Measurements from ENCODE around the gene PNPLA7.

The PNPLA7 gene

GRCh38 chr9:137530331-137530730 lies 19.9 kb downstream of the PNPLA7 start:
- Histone ChIP-seq H2AK5ac (ENCODE audit: low read length) (no peak overlapping the region), H3K9ac (ENCODE audit: low read length) (no peak overlapping the region), H3K56ac (ENCODE audit: low read length) (no peak overlapping the region), H3K18ac (ENCODE audit: low read length) (no peak overlapping the region), H3K27me3 (ENCODE audit: insufficient read depth, low read length, poor library complexity) (no peaks in the 10 kb centered on the region), H2BK5ac (ENCODE audit: low read length) (no peak overlapping the region), H3K79me1 (ENCODE audit: low read length) (no peaks in the 10 kb centered on the region), H3K4ac (ENCODE audit: low read depth, low read length) (no peak overlapping the region), H2BK15ac (replicated peaks; ENCODE audit: low read depth) (no peak overlapping the region), H3K79me2 (ENCODE audit: control insufficient read depth, insufficient read depth, low read length) (no peaks in the 10 kb centered on the region), H3K27ac (ENCODE audit: low read depth, low read length) (no peak overlapping the region), H3K4me3 (ENCODE audit: low read length) (no peak overlapping the region), H3K36me3 (ENCODE audit: control insufficient read depth, insufficient read depth, low read length) (no peaks in the 10 kb centered on the region), H3K4me1 (ENCODE audit: control insufficient read depth, low read depth, low read length) (no peaks in the 10 kb centered on the region), H3K4me2 (ENCODE audit: low read length) (no peak overlapping the region), H4K5ac (ENCODE audit: low read length) (no peak overlapping the region), H3K23ac (ENCODE audit: low read length) (no peak overlapping the region), H2BK120ac (ENCODE audit: low read depth, low read length) (no peak overlapping the region), H4K8ac (ENCODE audit: low read depth, low read length) (no peak overlapping the region)
- no CpG with 5 or more reads among the region's 5 CpGs for WGBS (ENCODE audit: extremely low coverage, insufficient coverage, low lambda C conversion rate)
- DNase-seq = no peak

GRCh38 chr9:137524981-137525317 lies 25.3 kb downstream of the PNPLA7 start:
- Histone ChIP-seq H2BK15ac (replicated peaks; ENCODE audit: low read depth) (no peak overlapping the region), H2BK120ac (ENCODE audit: low read depth, low read length) (no peak overlapping the region), H3K9ac (ENCODE audit: low read length) (no peak overlapping the region), H3K4me2 (ENCODE audit: low read length) (no peak overlapping the region), H3K4me1 (ENCODE audit: control insufficient read depth, low read depth, low read length) (no peaks in the 10 kb centered on the region), H4K5ac (ENCODE audit: low read length) (no peak overlapping the region), H3K4me3 (ENCODE audit: low read length) (no peak overlapping the region), H2BK5ac (ENCODE audit: low read length) (no peak overlapping the region), H3K79me2 (ENCODE audit: control insufficient read depth, insufficient read depth, low read length) (no peaks in the 10 kb centered on the region), H3K27ac (ENCODE audit: low read depth, low read length) (no peak overlapping the region), H3K18ac (ENCODE audit: low read length) (no peak overlapping the region), H3K36me3 (ENCODE audit: control insufficient read depth, insufficient read depth, low read length) (no peaks in the 10 kb centered on the region), H3K56ac (ENCODE audit: low read length) (no peak overlapping the region), H3K4ac (ENCODE audit: low read depth, low read length) (no peak overlapping the region), H3K27me3 (ENCODE audit: insufficient read depth, low read length, poor library complexity) (no peaks in the 10 kb centered on the region), H3K79me1 (ENCODE audit: low read length) (no peaks in the 10 kb centered on the region), H2AK5ac (ENCODE audit: low read length) (no peak overlapping the region), H4K8ac (ENCODE audit: low read depth, low read length) (no peak overlapping the region), H3K23ac (ENCODE audit: low read length) (no peak overlapping the region)
- DNase-seq = no peak
- no CpG with 5 or more reads among the region's 5 CpGs for WGBS (ENCODE audit: extremely low coverage, insufficient coverage, low lambda C conversion rate)

GRCh38 chr9:137524161-137524980 lies 25.8 kb downstream of the PNPLA7 start:
- Histone ChIP-seq H2AK5ac (ENCODE audit: low read length) (no peak overlapping the region), H3K27ac (ENCODE audit: low read depth, low read length) (no peak overlapping the region), H3K23ac (ENCODE audit: low read length) (no peak overlapping the region), H3K18ac (ENCODE audit: low read length) (no peak overlapping the region), H3K36me3 (ENCODE audit: control insufficient read depth, insufficient read depth, low read length) (no peaks in the 10 kb centered on the region), H2BK15ac (replicated peaks; ENCODE audit: low read depth) (no peak overlapping the region), H4K5ac (ENCODE audit: low read length) (no peak overlapping the region), H3K9ac (ENCODE audit: low read length) (no peak overlapping the region), H3K4me3 (ENCODE audit: low read length) (no peak overlapping the region), H3K4me1 (ENCODE audit: control insufficient read depth, low read depth, low read length) (no peaks in the 10 kb centered on the region), H4K8ac (ENCODE audit: low read depth, low read length) (no peak overlapping the region), H3K79me1 (ENCODE audit: low read length) (no peaks in the 10 kb centered on the region), H3K79me2 (ENCODE audit: control insufficient read depth, insufficient read depth, low read length) (no peaks in the 10 kb centered on the region), H2BK5ac (ENCODE audit: low read length) (no peak overlapping the region), H3K4me2 (ENCODE audit: low read length) (no peak overlapping the region), H2BK120ac (ENCODE audit: low read depth, low read length) (no peak overlapping the region), H3K27me3 (ENCODE audit: insufficient read depth, low read length, poor library complexity) (no peaks in the 10 kb centered on the region), H3K4ac (ENCODE audit: low read depth, low read length) (no peak overlapping the region), H3K56ac (ENCODE audit: low read length) (no peak overlapping the region)
- WGBS (ENCODE audit: extremely low coverage, insufficient coverage, low lambda C conversion rate) = no CpG with 5 or more reads among the region's 33 CpGs
- no peak for DNase-seq

DNA sequence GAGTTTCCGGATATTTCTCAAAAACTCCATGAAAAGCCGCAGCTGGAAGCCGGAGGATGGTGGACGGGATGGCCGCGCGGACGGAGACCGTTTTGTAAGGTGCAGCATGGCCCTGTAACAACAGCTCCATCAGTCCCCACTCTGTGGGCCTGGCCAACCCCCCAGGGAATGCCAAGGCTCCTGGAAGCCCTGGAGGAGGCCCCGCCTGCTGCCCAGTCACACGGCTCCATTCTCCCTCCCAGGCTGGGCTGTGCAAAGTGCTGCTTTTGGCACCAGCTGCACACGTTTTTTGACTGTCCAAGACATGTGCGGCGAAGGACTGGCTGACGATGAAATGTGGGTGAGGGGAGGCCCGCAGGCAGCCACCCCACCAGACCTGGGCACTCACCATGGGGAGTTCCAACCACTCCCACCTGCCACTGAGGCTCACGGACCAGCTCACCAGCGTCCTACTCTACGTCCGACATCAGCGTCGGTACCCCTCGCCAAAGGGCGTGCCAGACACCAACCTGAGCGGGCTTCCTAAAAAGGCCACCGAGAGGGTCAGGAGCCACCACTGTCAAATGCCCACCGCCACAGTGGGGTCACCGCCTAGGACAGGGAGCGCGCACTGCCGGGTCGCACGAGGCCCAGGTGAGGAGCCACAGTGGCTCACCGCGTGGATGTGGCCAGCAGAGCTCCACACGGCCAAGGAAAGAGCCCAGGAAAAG lies 27.3 kb downstream of the PNPLA7 start:
- Histone ChIP-seq H3K23ac (ENCODE audit: low read length) (no peak overlapping the region), H3K4me2 (ENCODE audit: low read length) (no peak overlapping the region), H2BK120ac (ENCODE audit: low read depth, low read length) (no peak overlapping the region), H4K8ac (ENCODE audit: low read depth, low read length) (no peak overlapping the region), H3K9ac (ENCODE audit: low read length) (no peak overlapping the region), H2BK5ac (ENCODE audit: low read length) (no peak overlapping the region), H3K79me2 (ENCODE audit: control insufficient read depth, insufficient read depth, low read length) (no peaks in the 10 kb centered on the region), H3K27me3 (ENCODE audit: insufficient read depth, low read length, poor library complexity) (no peaks in the 10 kb centered on the region), H2BK15ac (replicated peaks; ENCODE audit: low read depth) (no peak overlapping the region), H2AK5ac (ENCODE audit: low read length) (no peak overlapping the region), H3K4ac (ENCODE audit: low read depth, low read length) (no peak overlapping the region), H4K5ac (ENCODE audit: low read length) (no peak overlapping the region), H3K56ac (ENCODE audit: low read length) (no peak overlapping the region), H3K4me1 (ENCODE audit: control insufficient read depth, low read depth, low read length) (no peaks in the 10 kb centered on the region), H3K27ac (ENCODE audit: low read depth, low read length) (no peak overlapping the region), H3K79me1 (ENCODE audit: low read length) (no peaks in the 10 kb centered on the region), H3K36me3 (ENCODE audit: control insufficient read depth, insufficient read depth, low read length) (no peaks in the 10 kb centered on the region), H3K18ac (ENCODE audit: low read length) (no peak overlapping the region), H3K4me3 (ENCODE audit: low read length) (no peak overlapping the region)
- WGBS (ENCODE audit: extremely low coverage, insufficient coverage, low lambda C conversion rate) = no CpG with 5 or more reads among the region's 36 CpGs
- no peak for DNase-seq

GRCh38 chr9:137521405-137521985 lies 28.7 kb downstream of the PNPLA7 start:
- H3K36me3 ChIP-seq (ENCODE audit: control insufficient read depth, insufficient read depth, low read length) = no peaks in the 10 kb centered on the region
- no peak overlapping the region for H3K18ac ChIP-seq (ENCODE audit: low read length)
- no peak overlapping the region for H3K4ac ChIP-seq (ENCODE audit: low read depth, low read length)
- no peaks in the 10 kb centered on the region for H3K79me2 ChIP-seq (ENCODE audit: control insufficient read depth, insufficient read depth, low read length)
- H3K4me1 ChIP-seq (ENCODE audit: control insufficient read depth, low read depth, low read length) = no peaks in the 10 kb centered on the region
- no peak overlapping the region for H3K9ac ChIP-seq (ENCODE audit: low read length)
- H3K23ac ChIP-seq (ENCODE audit: low read length) = no peak overlapping the region
- no peak overlapping the region for H2BK15ac ChIP-seq (replicated peaks; ENCODE audit: low read depth)
- H2AK5ac ChIP-seq (ENCODE audit: low read length) = no peak overlapping the region
- no peak for DNase-seq
- H4K8ac ChIP-seq (ENCODE audit: low read depth, low read length) = no peak overlapping the region
- H3K79me1 ChIP-seq (ENCODE audit: low read length) = no peaks in the 10 kb centered on the region
- no peak overlapping the region for H3K56ac ChIP-seq (ENCODE audit: low read length)
- H4K5ac ChIP-seq (ENCODE audit: low read length) = no peak overlapping the region
- no peak overlapping the region for H2BK120ac ChIP-seq (ENCODE audit: low read depth, low read length)
- no peaks in the 10 kb centered on the region for H3K27me3 ChIP-seq (ENCODE audit: insufficient read depth, low read length, poor library complexity)
- no peak overlapping the region for H3K4me2 ChIP-seq (ENCODE audit: low read length)
- no CpG with 5 or more reads among the region's 18 CpGs for WGBS (ENCODE audit: extremely low coverage, insufficient coverage, low lambda C conversion rate)
- H3K27ac ChIP-seq (ENCODE audit: low read depth, low read length) = no peak overlapping the region
- H2BK5ac ChIP-seq (ENCODE audit: low read length) = no peak overlapping the region
- H3K4me3 ChIP-seq (ENCODE audit: low read length) = no peak overlapping the region
